Ishikawa (cell line): ENCODE measurements around the gene MGAM2.

Source experiments
- CEBPB ChIP-seq: IDR thresholded peaks from 2 replicates; pipeline ENCODE4 v1.6.1; 2012
- EGR1 ChIP-seq: IDR thresholded peaks from 2 replicates; pipeline ENCODE4 v1.6.1; 2012
- EP300 ChIP-seq: IDR thresholded peaks from 2 replicates; pipeline ENCODE4 v1.6.1; 2012; ENCODE audit warnings: borderline replicate concordance
- FOXM1 ChIP-seq: IDR thresholded peaks from 2 replicates; pipeline ENCODE4 v1.6.1; 2012; ENCODE audit warnings: low read depth, borderline replicate concordance
- MAX ChIP-seq: IDR thresholded peaks from 2 replicates; pipeline ENCODE4 v1.6.1; 2012
- RAD21 ChIP-seq: IDR thresholded peaks from 2 replicates; pipeline ENCODE4 v1.6.1; 2012; ENCODE audit warnings: low read depth
- REST ChIP-seq: IDR thresholded peaks from 2 replicates; pipeline ENCODE4 v1.6.1; 2012; ENCODE audit warnings: low read depth, mild to moderate bottlenecking

GRCh38 chr7:142146124-142146523 lies 34.6 kb downstream of the MGAM2 start:
- TF ChIP-seq RAD21 (no peak), CEBPB (no peak), MAX (no peak), EGR1 (no peak), EP300 (no peak), FOXM1 (no peak), REST (no peak)
